NB4 (cell line): ENCODE measurements around the gene TLE2.
"Not testable (repeated sequence)": the region's sequence is repeated elsewhere in the genome, so short reads cannot be mapped to it uniquely, and the experiment has no call there.

ENCODE experiments used
- DNase-seq: peaks from one replicate; pipeline ENCODE4 v3.0.0; 2010; ENCODE audit warnings: low read depth
- H3K4me3 ChIP-seq: one replicate; pipeline ENCODE4 v1.5.1; 2011; ENCODE audit warnings: mild to moderate bottlenecking, low read depth, low read length, moderate library complexity
- MYC ChIP-seq: IDR thresholded peaks from 2 replicates; pipeline ENCODE4 v1.6.1; 2011; ENCODE audit warnings: low read depth, low read length
- POLR2A ChIP-seq: IDR thresholded peaks from 2 replicates; pipeline ENCODE4 v1.6.1; 2011; ENCODE audit warnings: mild to moderate bottlenecking; ENCODE audit not compliant: insufficient read length; ENCODE audit errors: extremely low read depth
- TF ChIP-seq, protein P1 (sequence below): IDR thresholded peaks from 2 replicates; pipeline ENCODE4 v1.6.1; 2011; ENCODE audit warnings: low read depth, low read length
- TF ChIP-seq, protein P2 (sequence below): IDR thresholded peaks from one replicate; pipeline ENCODE4 v1.5.1; 2012; ENCODE audit warnings: low read depth, low read length

Gene TLE2

DNA sequence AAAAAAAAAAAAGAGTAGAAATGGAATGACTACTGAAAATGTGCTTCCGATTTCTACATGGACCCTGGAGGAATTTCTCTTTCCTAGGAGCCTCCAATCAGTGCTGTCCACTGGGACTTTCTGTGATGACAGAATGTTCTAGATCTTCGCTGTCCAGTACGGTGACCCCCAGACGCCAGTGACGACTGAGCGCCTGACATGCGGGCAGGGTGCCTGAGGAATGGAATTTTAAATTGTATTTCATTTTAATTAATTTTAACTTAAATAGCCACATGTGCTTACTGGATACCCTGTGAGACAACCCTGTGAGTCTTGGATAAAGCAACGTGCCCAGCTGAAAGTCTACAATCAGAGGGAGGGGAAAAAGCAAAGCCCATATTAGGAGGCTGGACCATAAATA lies 55.9 kb downstream of the TLE2 start:
- no peak overlapping the region for H3K4me3 ChIP-seq
- TF ChIP-seq, protein P1, sequence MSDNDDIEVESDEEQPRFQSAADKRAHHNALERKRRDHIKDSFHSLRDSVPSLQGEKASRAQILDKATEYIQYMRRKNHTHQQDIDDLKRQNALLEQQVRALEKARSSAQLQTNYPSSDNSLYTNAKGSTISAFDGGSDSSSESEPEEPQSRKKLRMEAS = no peak
- TF ChIP-seq MYC = no peak
- TF ChIP-seq, protein P2, sequence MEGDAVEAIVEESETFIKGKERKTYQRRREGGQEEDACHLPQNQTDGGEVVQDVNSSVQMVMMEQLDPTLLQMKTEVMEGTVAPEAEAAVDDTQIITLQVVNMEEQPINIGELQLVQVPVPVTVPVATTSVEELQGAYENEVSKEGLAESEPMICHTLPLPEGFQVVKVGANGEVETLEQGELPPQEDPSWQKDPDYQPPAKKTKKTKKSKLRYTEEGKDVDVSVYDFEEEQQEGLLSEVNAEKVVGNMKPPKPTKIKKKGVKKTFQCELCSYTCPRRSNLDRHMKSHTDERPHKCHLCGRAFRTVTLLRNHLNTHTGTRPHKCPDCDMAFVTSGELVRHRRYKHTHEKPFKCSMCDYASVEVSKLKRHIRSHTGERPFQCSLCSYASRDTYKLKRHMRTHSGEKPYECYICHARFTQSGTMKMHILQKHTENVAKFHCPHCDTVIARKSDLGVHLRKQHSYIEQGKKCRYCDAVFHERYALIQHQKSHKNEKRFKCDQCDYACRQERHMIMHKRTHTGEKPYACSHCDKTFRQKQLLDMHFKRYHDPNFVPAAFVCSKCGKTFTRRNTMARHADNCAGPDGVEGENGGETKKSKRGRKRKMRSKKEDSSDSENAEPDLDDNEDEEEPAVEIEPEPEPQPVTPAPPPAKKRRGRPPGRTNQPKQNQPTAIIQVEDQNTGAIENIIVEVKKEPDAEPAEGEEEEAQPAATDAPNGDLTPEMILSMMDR = no peak
- TF ChIP-seq POLR2A = no peak
- DNase-seq = no peak

DNA sequence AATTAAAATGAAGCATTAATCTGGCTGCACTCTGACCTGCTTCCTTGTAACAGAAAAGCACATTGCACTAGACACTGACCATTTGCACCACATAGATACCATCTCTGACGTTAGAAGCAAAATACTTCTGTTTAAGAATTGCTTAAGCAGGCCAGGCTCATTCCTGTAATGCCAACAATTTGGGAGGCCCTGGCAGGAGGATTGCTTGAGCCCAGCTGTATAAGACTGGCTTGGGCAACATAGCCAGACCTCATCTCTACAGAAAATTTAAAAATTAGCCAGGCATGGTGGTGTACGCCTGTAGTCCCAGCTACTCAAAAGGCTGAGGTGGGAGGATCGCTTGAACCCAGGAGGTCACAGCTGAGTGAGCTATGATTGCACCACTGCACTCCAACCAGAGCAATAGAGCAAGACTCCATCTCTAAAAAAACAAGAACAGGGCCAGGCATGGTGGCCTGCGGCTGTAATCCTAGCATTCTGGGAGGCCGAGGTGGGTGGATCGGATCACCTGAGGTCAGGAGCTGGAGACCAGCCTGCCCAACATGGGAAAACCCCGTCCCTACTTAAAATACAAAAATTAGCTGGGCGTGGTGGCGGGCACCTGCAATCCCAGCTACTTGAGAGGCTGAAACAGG lies 58.8 kb downstream of the TLE2 start:
- TF ChIP-seq POLR2A (no peak), MYC (no peak)
- TF ChIP-seq, protein P1 = no peak
- TF ChIP-seq, protein P2 = no peak
- DNase-seq = no peak
- H3K4me3 ChIP-seq = no peak overlapping the region

DNA sequence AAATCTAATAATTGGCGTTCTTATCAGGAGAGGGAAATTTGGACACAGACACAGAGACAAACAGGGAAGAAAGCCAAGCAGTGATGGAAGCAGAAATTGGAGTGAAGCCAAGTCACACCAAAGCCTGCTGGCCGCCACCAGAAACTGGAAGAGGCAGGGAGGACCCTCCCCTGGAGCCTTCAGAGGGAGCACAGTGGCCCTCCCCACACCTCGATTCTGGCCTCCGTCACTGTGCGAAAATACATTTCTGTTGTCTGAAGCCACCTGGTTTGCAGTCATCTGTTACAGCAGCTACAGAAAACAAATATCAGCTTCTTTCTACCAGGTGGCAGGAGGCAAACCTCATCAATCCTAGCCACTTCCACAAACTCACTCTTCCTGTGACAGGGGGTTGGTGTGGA lies 60.0 kb downstream of the TLE2 start:
- DNase-seq = no peak
- TF ChIP-seq, protein P1 = no peak
- no peak overlapping the region for H3K4me3 ChIP-seq

DNA sequence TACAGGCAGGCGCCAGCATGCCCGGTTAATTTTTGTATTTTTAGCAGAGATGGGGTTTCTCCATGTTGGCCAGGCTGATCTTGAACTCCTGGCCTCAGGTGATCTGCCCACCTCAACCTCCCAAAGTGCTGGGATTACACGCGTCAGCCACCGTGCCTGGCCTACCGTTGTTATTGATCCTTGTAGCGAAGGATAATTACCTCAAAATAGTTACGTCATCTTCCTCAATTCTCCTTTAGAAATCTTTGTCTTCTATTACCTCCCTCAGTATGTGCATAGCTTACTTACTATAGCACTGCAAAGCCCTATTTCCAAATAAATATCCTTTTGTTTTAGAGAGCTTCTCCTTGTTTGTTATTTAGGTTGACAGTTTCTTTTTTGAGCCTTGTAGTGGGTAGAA lies 61.1 kb downstream of the TLE2 start:
- H3K4me3 ChIP-seq = no peak overlapping the region
- TF ChIP-seq MYC = no peak
- TF ChIP-seq, protein P1 = no peak
- TF ChIP-seq, protein P2 = no peak
- DNase-seq = no peak

DNA sequence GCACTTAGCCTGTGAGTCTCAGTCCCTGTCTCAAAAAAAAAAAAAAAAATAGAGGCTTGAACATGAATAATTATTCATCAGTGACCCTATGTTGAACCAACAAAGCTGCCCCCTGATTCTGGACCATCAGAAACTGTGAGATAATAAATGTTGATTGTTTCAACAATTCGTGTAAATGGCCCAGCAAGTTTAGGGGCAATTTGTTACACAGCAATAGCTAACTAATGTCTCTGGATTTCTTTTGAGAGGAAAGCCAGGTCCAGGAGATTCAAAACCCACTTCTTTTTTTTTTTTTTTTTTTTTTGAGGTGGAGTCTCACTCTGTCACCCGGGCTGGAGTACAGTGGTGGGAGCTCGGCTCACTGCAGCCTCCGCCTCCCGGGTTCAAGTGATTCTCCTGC lies 64.2 kb downstream of the TLE2 start:
- TF ChIP-seq POLR2A (no peak), MYC (no peak)
- TF ChIP-seq, protein P1 = no peak
- TF ChIP-seq, protein P2 = no peak
- no peak overlapping the region for H3K4me3 ChIP-seq
- DNase-seq = no peak

DNA sequence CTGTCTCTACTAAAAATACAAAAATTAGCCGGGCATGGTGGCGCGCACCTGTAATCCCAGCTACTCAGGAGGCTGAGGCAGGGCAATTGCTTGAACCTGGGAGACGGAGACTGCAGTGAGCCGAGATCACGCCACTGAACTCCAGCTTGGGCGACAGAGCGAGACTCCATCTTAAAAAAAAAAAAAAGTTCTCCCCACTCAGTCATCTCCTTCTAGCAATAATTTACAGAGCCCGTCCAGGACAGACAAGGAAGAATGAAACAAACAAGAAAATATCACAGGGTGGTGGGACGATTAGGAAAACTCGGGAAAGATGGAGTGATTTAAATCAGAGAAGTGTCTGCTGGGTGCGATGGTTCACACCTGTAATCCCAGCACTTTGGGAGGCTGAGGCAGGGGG lies 65.4 kb downstream of the TLE2 start:
- not testable (repeated sequence) for H3K4me3 ChIP-seq, DNase-seq

DNA sequence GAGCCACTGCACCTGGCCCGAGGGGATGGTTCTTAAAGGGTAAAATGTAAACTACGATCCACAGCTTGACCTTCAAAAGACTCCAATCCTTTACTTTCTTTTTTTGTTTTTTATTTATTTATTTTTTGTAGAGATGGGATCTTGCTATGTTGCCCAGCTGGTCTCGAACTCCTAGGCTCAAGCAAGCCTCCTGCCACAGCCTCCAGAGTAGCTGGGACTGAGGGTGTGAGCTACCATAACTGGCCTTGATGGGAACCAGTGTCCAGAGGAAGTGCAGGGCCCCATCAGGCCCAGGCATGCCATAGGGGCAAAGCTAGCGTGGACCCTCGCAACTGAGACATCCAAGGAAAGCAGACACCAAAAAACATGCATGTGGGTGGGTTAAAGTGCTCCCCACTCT lies 66.0 kb downstream of the TLE2 start:
- no peak for DNase-seq
- no peak overlapping the region for H3K4me3 ChIP-seq
- TF ChIP-seq, protein P2 = no peak
- TF ChIP-seq, protein P1 = no peak
- TF ChIP-seq MYC (no peak), POLR2A (no peak)
